ENCODE measurements around the gene IRX6.

The IRX6 gene

GRCh38 chr16:55340445-55340844 is 16.4 kb downstream of the IRX6 start:
- Histone ChIP-seq H3K27me3 (ENCODE audit: insufficient read depth, low read length) (peaks cover 13% of the 10 kb centered on the region; the same call in 1 of the 2 replicates), H3K9me3 (ENCODE audit: insufficient read depth, low read depth, low read length) (no peaks in the 10 kb centered on the region), H3K9ac (ENCODE audit: low read depth, low read length) (no peak overlapping the region), H3K4me1 (ENCODE audit: insufficient read depth, low read length) (no peaks in the 10 kb centered on the region), H3K4me3 (ENCODE audit: low read length) (no peak overlapping the region), H3K27ac (ENCODE audit: low read length) (no peak overlapping the region), H3K36me3 (ENCODE audit: insufficient read depth, low read depth, low read length) (no peaks in the 10 kb centered on the region)

- no peaks in the 10 kb centered on the region for H3K4me1 ChIP-seq (ENCODE audit: insufficient read depth, low read length)
- H3K36me3 ChIP-seq (ENCODE audit: insufficient read depth, low read depth, low read length) = no peaks in the 10 kb centered on the region
- H3K4me3 ChIP-seq (ENCODE audit: low read length) = no peak overlapping the region
- no peaks in the 10 kb centered on the region for H3K9me3 ChIP-seq (ENCODE audit: insufficient read depth, low read depth, low read length)
- peaks cover 13% of the 10 kb centered on the region; the same call in 1 of the 2 replicates for H3K27me3 ChIP-seq (ENCODE audit: insufficient read depth, low read length)
- H3K9ac ChIP-seq (ENCODE audit: low read depth, low read length) = no peak overlapping the region
- no peak overlapping the region for H3K27ac ChIP-seq (ENCODE audit: low read length)
Measured at GRCh38 chr16:55341681-55342080, 17.7 kb downstream of the IRX6 start.

- no peak overlapping the region for H3K9ac ChIP-seq (ENCODE audit: low read depth, low read length)
- H3K4me3 ChIP-seq (ENCODE audit: low read length) = no peak overlapping the region
- H3K36me3 ChIP-seq (ENCODE audit: insufficient read depth, low read depth, low read length) = no peaks in the 10 kb centered on the region
- no peaks in the 10 kb centered on the region; the same call in 1 of the 2 replicates for H3K27me3 ChIP-seq (ENCODE audit: insufficient read depth, low read length)
- H3K27ac ChIP-seq (ENCODE audit: low read length) = no peak overlapping the region
- no peaks in the 10 kb centered on the region for H3K9me3 ChIP-seq (ENCODE audit: insufficient read depth, low read depth, low read length)
- H3K4me1 ChIP-seq (ENCODE audit: insufficient read depth, low read length) = no peaks in the 10 kb centered on the region
Measured at GRCh38 chr16:55346475-55346874, 22.5 kb downstream of the IRX6 start.

- Histone ChIP-seq H3K4me3 (ENCODE audit: low read length) (no peak overlapping the region), H3K9me3 (ENCODE audit: insufficient read depth, low read depth, low read length) (no peaks in the 10 kb centered on the region), H3K27me3 (ENCODE audit: insufficient read depth, low read length) (no peaks in the 10 kb centered on the region), H3K27ac (ENCODE audit: low read length) (no peak overlapping the region), H3K4me1 (ENCODE audit: insufficient read depth, low read length) (no peaks in the 10 kb centered on the region), H3K36me3 (ENCODE audit: insufficient read depth, low read depth, low read length) (no peaks in the 10 kb centered on the region), H3K9ac (ENCODE audit: low read depth, low read length) (no peak overlapping the region)
Measured at GRCh38 chr16:55349867-55350266, 25.9 kb downstream of the IRX6 start.

GRCh38 chr16:55350984-55351383 is 27.0 kb downstream of the IRX6 start:
- Histone ChIP-seq H3K9me3 (ENCODE audit: insufficient read depth, low read depth, low read length) (no peaks in the 10 kb centered on the region), H3K9ac (ENCODE audit: low read depth, low read length) (no peak overlapping the region), H3K4me3 (ENCODE audit: low read length) (no peak overlapping the region), H3K36me3 (ENCODE audit: insufficient read depth, low read depth, low read length) (no peaks in the 10 kb centered on the region), H3K27ac (ENCODE audit: low read length) (no peak overlapping the region), H3K4me1 (ENCODE audit: insufficient read depth, low read length) (no peaks in the 10 kb centered on the region), H3K27me3 (ENCODE audit: insufficient read depth, low read length) (no peaks in the 10 kb centered on the region)

DNA sequence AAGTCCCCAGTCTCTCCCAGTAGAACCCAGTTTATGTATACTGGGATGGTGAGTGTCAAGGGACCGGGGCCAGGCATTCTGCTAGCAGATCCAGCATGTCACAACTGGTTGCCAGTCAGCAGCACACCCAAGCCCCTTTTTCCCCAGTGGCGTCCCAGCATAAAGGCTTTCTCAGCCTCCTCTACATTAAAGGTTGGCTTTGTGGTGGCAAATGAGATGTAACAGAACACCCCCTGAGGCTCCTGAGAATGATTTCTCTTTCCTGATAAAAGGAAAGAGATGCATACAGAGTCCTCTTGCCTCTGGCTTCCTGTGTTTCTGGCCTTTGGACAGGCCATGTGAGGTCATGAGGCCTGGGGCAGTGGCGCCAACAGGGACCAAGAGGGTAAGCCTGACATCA is 27.9 kb downstream of the IRX6 start:
- no peaks in the 10 kb centered on the region for H3K4me1 ChIP-seq (ENCODE audit: insufficient read depth, low read length)
- no peaks in the 10 kb centered on the region for H3K36me3 ChIP-seq (ENCODE audit: insufficient read depth, low read depth, low read length)
- no peak overlapping the region for H3K4me3 ChIP-seq (ENCODE audit: low read length)
- H3K27ac ChIP-seq (ENCODE audit: low read length) = no peak overlapping the region
- no peak overlapping the region for H3K9ac ChIP-seq (ENCODE audit: low read depth, low read length)
- no peaks in the 10 kb centered on the region for H3K9me3 ChIP-seq (ENCODE audit: insufficient read depth, low read depth, low read length)
- H3K27me3 ChIP-seq (ENCODE audit: insufficient read depth, low read length) = no peaks in the 10 kb centered on the region

DNA sequence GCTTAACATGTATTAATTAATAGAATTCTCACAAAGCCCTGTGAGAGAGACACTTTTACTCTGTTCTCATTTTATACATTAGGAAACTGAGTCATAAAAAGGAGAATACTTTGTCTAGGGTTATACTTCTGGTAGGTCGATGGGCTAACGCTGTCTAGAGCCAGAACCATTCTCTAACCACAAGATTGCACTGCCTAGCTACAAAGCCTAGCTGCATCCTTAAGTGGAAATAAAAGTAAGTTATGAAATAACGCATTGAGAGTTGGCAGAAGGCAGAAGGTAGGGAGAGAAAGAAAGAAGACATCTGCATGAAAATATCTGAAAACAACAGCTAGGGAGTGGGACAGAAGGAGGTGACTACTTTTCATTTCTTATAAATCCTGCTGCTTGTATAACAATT is 33.2 kb downstream of the IRX6 start:
- Histone ChIP-seq H3K36me3 (ENCODE audit: insufficient read depth, low read depth, low read length) (no peaks in the 10 kb centered on the region), H3K27me3 (ENCODE audit: insufficient read depth, low read length) (no peaks in the 10 kb centered on the region), H3K27ac (ENCODE audit: low read length) (no peak overlapping the region)

GRCh38 chr16:55359946-55360345 is 35.9 kb downstream of the IRX6 start:
- no peaks in the 10 kb centered on the region for H3K4me1 ChIP-seq (ENCODE audit: insufficient read depth, low read length)
- H3K9ac ChIP-seq (ENCODE audit: low read depth, low read length) = no peak overlapping the region
- no peak overlapping the region for H3K27ac ChIP-seq (ENCODE audit: low read length)
- no peaks in the 10 kb centered on the region for H3K36me3 ChIP-seq (ENCODE audit: insufficient read depth, low read depth, low read length)
- H3K4me3 ChIP-seq (ENCODE audit: low read length) = no peak overlapping the region
- H3K27me3 ChIP-seq (ENCODE audit: insufficient read depth, low read length) = no peaks in the 10 kb centered on the region
- no peaks in the 10 kb centered on the region for H3K9me3 ChIP-seq (ENCODE audit: insufficient read depth, low read depth, low read length)

More for the DNA sequence above, 33.2 kb downstream of the IRX6 start:
- no peak overlapping the region for H3K4me3 ChIP-seq (ENCODE audit: low read length)
- no peaks in the 10 kb centered on the region for H3K4me1 ChIP-seq (ENCODE audit: insufficient read depth, low read length)
- no peak overlapping the region for H3K9ac ChIP-seq (ENCODE audit: low read depth, low read length)
- no peaks in the 10 kb centered on the region for H3K9me3 ChIP-seq (ENCODE audit: insufficient read depth, low read depth, low read length)

GRCh38 chr16:55364811-55365210 is 40.8 kb downstream of the IRX6 start:
- Histone ChIP-seq H3K27ac (ENCODE audit: low read length) (no peak overlapping the region), H3K27me3 (ENCODE audit: insufficient read depth, low read length) (peaks cover 5% of the 10 kb centered on the region; the same call in 1 of the 2 replicates)

GRCh38 chr16:55367301-55367811 is 43.4 kb downstream of the IRX6 start:
- H3K9ac ChIP-seq (ENCODE audit: low read depth, low read length) = no peak overlapping the region
- no peaks in the 10 kb centered on the region for H3K9me3 ChIP-seq (ENCODE audit: insufficient read depth, low read depth, low read length)
- no peak overlapping the region for H3K27ac ChIP-seq (ENCODE audit: low read length)
- H3K4me3 ChIP-seq (ENCODE audit: low read length) = no peak overlapping the region
- peaks cover 3% of the 10 kb centered on the region; the same call in 1 of the 2 replicates for H3K4me1 ChIP-seq (ENCODE audit: insufficient read depth, low read length)
- H3K27me3 ChIP-seq (ENCODE audit: insufficient read depth, low read length) = peaks cover 28% of the 10 kb centered on the region
- no peaks in the 10 kb centered on the region for H3K36me3 ChIP-seq (ENCODE audit: insufficient read depth, low read depth, low read length)

More at GRCh38 chr16:55364811-55365210, 40.8 kb downstream of the IRX6 start:
- H3K4me1 ChIP-seq (ENCODE audit: insufficient read depth, low read length) = no peaks in the 10 kb centered on the region
- H3K9ac ChIP-seq (ENCODE audit: low read depth, low read length) = no peak overlapping the region
- H3K9me3 ChIP-seq (ENCODE audit: insufficient read depth, low read depth, low read length) = no peaks in the 10 kb centered on the region
- no peak overlapping the region for H3K4me3 ChIP-seq (ENCODE audit: low read length)
- no peaks in the 10 kb centered on the region for H3K36me3 ChIP-seq (ENCODE audit: insufficient read depth, low read depth, low read length)

GRCh38 chr16:55367866-55368603 is 44.0 kb downstream of the IRX6 start:
- Histone ChIP-seq H3K4me1 (ENCODE audit: insufficient read depth, low read length) (peaks cover 3% of the 10 kb centered on the region; the same call in 1 of the 2 replicates), H3K36me3 (ENCODE audit: insufficient read depth, low read depth, low read length) (no peaks in the 10 kb centered on the region), H3K27ac (ENCODE audit: low read length) (no peak overlapping the region), H3K9ac (ENCODE audit: low read depth, low read length) (no peak overlapping the region), H3K4me3 (ENCODE audit: low read length) (no peak overlapping the region), H3K9me3 (ENCODE audit: insufficient read depth, low read depth, low read length) (no peaks in the 10 kb centered on the region), H3K27me3 (ENCODE audit: insufficient read depth, low read length) (peaks cover 30% of the 10 kb centered on the region)

- Histone ChIP-seq H3K4me3 (ENCODE audit: low read length) (no peak overlapping the region), H3K36me3 (ENCODE audit: insufficient read depth, low read depth, low read length) (no peaks in the 10 kb centered on the region), H3K9me3 (ENCODE audit: insufficient read depth, low read depth, low read length) (no peaks in the 10 kb centered on the region), H3K27me3 (ENCODE audit: insufficient read depth, low read length) (peaks cover 30% of the 10 kb centered on the region), H3K4me1 (ENCODE audit: insufficient read depth, low read length) (peaks cover 8% of the 10 kb centered on the region; the same call in 1 of the 2 replicates), H3K27ac (ENCODE audit: low read length) (no peak overlapping the region), H3K9ac (ENCODE audit: low read depth, low read length) (no peak overlapping the region)
Measured at GRCh38 chr16:55369151-55369550, 45.1 kb downstream of the IRX6 start.
